M059J (cell line): ENCODE measurements around the gene BANF1. TPM values are rescaled to one million over a fixed set of nuclear protein-coding genes. Genes with fewer than 3 reads are reported as not detected.
"Not testable (repeated sequence)": the region's sequence is repeated elsewhere in the genome, so short reads cannot be mapped to it uniquely, and the experiment has no call there.

Experiments used
- DNase-seq: peaks from one replicate; pipeline ENCODE4 v3.0.0-alpha.2; 2012; ENCODE audit warnings: low read depth
- total RNA-seq: library from RNA; depleted of rRNA; stranded (reverse); fragments of >200 nt; shearing (Covaris generic); gene quantifications from 2 replicates; pipeline ENCODE4 v1.2.3, GENCODE V29; 2014

BANF1 gene
- total RNA-seq, 1 experiment from 2014 or later: 106 TPM

DNA sequence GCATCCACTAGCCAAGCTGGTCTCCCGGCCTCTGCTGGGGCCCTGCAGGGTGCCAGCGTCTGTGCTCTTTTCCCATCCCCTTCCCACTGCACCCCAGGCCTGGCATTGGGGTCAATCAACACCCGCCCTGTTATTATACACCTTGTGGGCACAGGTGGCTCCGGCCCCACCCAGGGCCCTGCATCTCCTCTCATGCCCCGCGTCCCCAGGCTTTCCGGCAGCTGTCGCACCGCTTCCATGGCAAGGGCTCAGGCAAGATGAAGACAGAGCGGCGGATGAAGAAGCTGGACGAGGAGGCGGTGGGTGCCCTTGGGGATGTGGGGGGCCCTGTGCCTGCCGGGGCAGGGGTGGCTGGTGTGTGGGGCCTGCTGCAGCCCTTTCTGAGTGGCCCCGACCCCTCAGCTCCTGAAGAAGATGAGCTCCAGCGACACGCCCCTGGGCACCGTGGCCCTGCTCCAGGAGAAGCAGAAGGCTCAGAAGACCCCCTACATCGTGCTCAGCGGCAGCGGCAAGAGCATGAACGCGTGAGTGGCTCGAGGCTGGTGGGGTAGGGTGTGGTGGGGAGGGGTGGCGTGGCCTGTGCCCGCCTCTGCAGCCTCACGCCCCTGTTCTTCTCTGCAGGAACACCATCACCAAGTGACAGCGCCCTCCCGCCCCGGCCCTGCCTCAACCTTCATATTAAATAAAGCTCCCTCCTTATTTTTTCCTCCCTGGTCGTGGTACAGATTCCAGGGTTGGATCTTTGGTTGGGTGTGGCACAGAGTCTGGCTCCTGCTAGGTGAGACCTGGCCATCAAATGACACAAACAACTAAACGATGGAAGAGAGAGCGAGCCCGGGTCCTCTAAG is 23.7 kb upstream of the BANF1 start:
- no peak for DNase-seq

DNA sequence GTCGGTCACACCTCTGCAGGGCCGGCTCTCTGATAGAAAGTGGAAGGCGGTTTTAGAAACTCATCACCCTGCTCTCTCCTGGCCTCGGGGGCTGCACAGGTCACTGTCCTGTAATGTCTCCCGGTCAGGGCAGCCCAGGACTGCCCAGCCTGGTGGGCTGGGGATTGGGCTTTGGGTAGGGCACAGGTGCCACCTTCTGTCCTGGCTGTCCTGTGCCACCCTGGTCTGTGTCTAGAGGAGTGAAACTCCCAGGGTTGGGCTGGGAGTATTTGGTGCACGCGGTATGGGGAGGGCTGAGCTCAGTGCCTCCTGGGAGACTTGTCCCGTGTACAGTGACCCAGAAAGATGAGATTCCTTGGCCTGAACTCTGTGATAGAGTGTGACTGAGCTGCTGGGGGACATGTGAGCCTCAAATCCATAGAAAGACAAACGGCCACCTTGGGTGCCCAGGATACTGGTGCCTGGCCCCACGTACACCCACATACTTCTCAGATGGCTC is 23.0 kb upstream of the BANF1 start:
- no peak for DNase-seq

DNA sequence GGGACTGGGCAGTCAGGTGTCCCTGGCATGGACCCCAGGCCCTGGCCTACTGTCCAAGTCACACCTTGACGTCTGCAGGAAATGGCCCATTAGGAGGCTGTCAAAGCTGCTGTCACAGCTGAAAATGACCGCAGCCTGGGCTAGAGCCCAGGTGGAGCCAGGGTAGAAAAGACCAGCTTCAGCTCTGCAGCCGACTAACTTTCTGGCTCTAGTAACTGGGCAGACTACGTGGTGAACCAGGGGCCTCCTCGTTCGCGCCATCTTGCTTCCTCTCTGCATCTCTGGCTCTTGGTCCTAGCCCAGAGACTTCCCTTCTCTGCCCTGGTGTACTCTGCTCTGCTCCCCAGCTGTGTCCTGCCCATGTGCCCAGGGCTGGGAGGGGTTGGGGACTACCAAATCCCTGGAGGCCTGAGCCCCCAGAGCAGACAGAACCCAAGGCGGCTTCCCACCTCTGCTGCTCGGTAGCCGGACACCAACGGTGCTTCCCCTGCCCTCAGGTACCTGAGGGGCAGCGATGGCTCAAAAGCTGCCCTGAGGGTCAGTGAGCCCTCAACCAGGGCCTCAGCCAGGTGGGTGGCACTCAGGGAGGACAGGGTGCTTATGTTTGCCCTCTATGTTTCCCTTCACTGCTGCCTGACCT is 21.1 kb upstream of the BANF1 start:
- no peak for DNase-seq

DNA sequence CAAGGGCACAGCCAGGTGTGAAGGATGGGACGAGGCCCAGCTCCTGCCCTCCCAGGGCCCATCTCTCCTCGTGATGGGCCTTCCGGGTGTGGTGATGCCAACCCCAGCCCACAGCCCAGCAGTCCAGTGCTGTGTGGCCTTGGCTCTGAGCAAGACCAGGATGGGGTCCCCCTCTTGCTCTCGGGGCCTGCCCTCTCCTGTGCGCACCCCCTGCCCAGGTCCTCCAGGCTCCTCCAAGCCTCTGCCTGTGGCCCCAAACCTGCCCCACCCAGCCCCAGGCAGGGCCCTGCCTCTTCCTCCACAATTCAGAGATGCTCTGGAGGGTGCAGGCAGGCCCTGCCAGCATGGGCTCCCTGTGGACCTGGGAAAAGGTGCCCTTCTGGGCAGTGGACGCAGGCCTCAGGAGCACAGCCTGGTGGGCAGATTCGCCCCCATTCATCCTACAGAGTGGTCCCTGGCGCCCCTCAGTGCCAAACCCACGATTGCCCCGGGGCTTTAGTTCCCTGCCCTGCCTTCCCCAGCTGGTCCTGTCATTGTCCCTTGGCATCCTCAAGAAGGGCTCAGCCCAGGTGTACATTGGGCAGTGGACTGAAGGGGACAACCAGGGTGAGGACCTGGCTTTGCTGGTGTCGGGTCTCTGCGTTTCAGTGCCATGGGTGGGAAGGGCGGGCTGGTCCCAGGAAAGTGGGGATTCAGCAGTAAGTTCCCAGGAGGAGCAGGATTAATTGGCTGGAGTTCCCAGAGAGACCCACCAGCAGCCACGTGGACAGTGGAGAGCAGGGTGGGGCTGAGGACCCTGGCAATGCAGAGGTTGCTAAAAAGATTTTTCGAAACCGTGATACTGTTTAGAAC is 20.1 kb upstream of the BANF1 start:
- DNase-seq: no peak

DNA sequence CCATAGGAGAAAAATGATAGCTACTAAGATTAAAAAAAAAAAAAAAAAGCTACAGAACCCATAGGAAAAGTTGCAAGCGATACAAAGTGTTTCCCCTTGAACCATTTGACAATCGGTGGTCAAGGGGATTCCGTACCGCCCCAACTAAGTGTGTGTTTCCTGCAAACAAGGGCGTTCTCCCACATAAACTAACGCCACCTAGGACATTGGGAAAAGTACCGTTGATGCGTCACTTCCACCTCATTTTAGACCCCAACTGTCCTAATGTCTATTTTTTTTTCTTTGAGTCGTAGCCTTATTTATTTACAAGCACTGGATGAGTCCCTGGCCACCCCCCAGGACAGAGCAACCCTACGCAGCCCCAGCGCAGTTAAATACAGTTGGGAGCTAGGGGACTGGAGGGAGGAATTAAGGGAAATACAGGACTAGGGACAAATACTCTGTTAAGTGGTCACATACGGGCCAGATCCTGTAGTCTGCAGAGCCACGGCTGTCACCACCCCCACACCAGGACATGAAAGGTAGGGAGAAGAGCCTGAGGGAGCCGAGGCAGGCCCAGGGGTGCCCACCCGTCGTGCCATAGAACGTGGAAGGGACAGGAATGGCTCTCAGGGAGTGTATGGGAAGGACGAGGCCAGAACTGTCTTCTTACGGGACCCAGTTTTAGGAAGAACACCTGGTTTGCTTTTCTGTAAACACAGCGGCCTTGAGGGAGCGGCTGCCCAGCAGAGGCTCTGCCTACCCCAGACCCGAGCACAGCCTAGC is 19.3 kb upstream of the BANF1 start:
- DNase-seq: no peak

DNA sequence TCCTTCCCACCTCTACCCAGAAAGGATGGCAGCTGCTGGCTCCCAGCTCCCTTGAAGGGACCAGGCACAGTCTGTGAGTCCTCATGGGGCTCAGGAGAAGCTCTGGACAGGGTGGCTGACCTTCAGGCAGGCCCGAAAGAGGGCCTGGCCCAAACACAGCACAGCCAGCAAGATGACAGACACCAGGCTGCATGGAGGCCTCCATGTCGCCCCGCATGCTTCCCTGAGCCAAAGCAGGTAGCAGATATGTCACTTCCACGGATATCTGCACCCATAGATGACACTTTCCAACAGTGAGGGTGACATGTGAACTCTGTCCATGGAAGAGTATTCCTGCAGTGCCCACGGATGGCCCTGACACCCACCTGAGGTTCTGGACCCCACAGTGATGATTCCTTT is 18.7 kb upstream of the BANF1 start:
- no peak for DNase-seq

DNA sequence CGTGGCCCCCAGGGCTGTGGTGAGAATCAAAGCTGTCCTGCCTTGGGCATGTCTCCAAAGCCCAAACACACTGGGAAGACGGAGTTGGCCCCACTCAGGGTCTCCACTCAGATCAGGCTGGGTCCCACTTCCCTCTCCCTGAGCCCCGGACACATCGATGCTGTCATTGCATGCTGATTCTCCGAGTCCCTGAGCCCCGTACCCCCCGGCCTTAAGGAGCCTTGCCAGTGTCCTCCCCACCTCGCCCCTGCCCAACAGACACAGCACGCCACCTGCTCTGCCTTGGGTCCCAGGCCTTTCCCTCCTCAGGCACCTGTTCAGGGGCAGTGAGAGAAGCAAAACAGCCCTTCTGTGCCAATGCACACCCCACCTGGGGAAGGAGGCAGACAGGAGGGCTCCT is 15.0 kb upstream of the BANF1 start:
- DNase-seq: no peak

DNA sequence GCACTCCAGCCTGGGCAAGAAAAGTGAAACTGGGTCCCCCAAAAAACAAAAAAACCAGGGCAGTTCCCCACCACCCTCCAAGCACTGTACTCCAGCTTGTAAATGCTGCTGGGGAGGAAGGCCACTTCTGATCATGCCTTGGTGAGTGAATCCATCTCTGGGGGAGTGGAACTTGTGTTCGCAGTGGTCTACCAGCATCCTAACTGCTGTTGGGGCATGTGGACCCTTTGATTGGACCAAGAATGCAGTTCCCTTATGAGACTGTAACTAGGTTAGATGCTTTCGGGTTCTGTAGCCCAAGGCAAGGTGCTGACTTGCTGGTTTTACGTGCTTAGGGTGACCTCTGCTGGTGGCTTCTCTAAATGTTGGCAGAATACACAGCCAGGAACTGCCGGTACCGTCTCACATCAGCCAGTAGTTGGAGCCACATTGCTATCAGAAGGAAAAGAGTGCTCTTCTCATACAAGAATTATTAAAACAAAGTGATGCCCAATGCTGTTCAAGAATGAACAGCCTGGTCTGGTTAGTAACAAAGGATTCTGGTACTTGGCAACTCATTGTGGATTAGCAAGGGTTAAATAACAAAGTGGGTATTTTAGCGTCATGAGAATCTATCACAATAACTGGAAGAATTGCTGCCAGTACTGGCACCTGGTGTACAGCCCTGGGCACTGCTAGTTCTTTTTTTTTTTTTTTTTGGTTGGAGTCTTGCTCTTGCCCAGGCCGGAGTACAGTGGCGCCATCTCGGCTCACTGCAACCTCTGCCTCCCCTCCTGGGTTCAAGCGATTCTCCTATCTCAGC is 13.3 kb upstream of the BANF1 start:
- DNase-seq: peak; percentile 93

DNA sequence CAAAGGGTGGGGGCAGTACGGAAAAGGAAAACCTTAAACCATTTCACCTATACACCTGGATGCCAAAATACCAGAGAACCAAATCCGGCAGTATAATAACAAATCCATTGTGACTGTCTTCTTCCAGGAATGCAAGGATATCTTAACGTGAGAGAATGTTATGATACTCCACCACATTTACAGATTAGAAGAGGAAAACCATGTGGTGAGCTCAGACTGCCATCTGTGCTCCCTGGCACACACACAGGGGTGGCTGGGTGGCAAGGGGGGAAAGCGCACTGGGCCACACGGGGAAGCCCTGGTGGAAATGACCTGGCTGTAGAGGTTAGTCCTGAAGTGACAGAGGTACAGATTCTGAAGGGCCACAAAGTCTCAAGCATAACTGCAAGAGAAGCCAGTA is 10.2 kb upstream of the BANF1 start:
- DNase-seq: no peak

DNA sequence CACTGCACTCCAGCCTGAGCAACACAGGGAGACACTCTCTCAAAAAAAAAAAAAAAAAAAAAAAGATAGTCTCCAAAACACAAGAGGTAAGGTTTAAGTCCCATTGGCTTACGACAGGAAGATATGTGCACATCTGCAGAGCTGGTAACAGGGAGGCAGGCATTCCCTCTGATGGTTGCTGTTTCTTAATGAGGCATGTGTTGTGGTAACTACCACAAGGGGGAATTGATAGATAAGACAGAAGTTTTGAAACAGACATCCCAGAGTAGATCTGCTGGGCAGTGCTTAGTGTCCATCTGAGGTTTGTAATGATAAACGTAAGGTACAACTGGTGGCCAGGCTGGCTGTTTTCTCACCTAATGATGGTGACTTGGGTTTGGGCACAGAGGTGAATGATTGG is 5.0 kb upstream of the BANF1 start:
- no peak for DNase-seq

DNA sequence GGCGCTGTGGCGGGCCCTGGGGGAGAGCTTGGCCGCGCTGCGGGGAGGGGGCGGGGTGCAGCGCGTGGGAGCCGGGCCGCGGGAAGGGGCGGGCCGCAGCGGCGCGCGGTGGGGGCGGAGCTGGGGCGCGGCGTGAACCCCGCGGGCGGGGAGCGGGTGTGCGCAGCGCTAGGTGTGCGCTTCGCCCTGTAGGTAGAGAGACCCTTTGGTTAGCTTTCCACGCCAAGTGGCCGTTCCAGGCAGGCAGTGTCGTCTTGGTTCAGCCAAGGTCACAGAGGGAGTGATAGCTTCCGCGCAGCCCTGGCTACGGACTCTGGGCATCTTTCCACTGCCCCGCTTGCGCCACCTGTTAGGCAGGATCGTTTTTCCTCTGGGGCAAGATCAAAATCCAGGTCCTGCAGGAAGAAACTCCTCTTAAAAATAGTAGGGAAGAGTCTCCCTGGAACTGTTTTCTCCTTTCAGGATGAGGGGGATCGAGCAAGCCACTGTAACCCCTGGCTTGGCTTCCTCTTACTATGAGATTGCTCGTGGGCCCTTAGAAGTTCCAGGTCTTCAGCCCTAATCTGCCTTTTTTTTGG is 434 bp downstream of the BANF1 start:
- peak; percentile 47 for DNase-seq

DNA sequence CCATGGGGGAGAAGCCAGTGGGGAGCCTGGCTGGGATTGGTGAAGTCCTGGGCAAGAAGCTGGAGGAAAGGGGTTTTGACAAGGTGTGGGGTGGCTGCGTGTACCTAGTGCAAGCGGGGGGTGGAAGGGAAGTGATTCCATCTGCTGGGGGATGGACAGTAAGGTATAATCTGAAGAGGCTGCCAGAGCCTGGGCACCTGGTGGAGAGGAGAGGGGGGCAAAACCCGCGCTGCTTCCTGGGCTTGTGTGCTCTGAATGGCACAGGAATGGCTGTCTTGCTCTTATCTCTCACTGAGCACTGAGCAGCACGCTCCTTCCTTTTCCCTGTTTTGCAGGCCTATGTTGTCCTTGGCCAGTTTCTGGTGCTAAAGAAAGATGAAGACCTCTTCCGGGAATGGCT is 988 bp downstream of the BANF1 start:
- no peak for DNase-seq

DNA sequence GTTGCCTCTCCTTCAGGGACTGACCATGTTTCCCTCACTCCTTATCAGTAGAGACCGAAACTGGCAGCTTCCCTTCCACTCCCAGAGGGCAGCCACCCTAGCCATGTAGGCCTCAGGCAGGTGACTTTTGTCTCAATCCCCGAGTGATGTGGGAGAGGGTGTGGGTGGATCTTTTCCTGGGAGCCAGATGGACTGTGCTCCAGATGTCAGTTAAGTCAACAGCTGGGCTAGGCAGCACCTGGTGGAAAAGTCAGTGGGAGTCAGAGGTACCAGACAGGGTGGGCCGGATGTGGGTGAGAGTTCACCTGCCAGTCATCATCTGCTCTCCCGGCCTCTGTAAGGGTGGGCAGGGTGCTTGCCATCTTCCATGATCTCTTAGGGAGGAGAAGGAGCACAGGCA is 1.9 kb downstream of the BANF1 start:
- no peak for DNase-seq

DNA sequence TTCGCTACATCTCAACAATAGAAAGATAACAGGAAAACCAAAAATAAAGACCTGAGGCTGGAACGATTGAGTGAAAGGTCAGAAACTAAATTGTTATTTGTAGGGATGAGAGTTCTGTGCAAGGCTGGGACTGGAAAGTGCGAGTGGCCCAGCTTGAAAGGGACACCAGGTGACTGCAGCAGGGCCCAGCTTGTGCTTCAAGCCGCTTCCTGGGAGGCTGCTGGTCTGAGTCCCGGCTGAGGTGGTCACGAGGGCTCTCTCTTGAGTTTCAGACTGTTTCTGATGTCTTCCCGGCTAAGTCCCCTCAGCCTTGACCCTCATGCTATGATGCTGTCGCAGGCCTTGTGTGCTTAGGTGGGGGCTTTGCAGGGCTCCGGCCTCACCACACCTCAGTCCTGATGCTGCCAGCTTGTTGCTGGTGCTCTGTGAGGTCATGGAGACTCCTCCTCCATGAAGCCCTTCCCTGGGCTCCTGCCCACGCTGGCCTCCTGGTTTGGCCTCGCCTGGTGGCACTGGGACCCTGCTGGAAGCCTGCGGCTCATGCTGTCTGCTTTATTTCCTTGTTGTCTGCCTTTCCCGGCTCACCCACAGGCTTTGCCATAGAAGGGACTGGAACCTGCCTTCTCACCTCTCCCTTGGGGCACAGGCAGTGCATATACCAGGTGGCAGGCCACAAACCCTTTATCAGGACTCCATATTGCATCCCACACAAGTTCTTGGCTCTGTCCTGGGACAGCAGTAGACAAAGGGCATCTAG is 4.0 kb downstream of the BANF1 start:
- no peak for DNase-seq

DNA sequence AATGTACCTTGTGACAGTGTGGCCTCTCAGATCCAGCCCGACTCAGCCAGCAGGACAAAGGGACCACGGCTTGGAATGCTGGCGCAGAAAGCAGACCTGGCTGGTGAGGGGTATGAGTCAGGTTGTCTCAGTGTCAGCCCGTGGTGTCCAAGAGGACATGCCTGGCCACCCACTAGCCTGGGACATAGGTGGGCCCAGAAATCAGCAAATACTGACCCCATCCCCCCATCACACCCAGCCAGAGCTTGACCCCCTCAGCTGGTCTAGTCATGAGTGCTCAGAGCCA is 4.5 kb downstream of the BANF1 start:
- DNase-seq: peak; percentile 44

DNA sequence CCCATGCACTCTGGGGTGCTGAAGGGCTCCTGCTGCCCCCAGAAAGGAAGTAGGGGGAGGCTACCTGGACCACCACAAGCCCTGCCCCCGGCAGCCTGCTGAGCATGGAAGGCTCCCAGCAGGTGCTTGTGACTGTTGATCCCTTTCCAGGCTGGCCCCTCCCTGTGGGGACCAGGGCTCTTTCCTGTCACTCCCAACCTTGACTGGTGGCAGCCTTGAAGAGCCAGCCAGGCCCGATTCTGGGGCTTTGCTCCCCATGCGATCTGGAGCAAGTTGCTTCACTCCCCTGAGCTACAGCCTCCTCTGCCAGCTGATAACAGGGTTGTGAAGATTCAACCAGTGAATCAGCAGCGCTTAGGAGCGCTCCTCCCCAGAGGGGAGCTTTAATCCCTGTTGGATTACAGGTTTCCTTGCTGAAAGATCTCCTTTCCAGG is 4.9 kb downstream of the BANF1 start:
- DNase-seq: peak; percentile 34

DNA sequence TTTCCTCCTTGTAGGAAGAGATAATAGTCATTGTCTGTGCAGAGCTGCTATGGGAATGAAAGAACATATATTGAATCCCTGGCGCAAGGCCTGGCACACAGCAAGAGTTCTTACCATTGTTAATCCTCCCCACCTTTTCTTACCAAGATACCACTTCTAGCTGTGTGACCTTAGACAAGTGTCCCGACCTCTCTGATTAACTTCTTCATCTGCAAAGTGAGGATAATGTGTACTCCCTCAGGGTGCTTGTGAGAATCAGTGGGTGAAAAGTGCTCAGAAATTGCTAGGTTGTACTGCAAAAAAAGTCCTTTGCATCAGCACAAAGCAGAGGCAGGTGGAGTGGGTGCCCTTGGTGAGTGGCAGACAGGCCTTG is 5.8 kb downstream of the BANF1 start:
- DNase-seq: no peak

DNA sequence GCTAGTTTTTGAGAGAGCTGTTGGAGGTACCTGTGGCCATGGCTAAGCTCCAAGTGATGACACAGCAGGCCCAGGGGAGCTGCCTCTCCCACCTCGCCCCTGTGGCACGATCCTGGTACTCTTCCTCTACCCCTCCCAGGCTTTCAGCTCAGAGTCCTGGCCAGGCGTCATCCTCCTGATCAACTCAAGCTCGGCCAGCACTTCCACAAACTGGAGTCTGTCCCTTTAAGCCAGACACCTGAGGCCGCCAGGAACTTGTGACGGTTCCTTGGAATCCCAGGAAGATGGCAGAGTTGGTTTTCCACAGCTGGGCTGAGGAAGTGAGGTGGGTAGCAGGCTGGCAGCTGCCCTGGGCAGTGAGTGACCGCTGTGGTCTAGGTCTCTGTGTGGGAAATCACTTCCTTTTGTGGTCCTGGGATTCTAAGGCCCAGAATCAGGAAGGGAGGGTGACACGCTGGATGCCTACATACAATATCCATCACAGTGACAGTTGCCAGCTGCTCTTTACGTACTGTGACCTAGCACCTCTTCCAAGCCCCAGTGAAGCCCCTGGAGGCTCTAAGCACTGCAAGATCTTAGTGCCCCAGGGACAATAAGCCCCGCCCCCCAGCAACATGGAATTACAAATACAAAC is 6.3 kb downstream of the BANF1 start:
- DNase-seq: peak; percentile 78

DNA sequence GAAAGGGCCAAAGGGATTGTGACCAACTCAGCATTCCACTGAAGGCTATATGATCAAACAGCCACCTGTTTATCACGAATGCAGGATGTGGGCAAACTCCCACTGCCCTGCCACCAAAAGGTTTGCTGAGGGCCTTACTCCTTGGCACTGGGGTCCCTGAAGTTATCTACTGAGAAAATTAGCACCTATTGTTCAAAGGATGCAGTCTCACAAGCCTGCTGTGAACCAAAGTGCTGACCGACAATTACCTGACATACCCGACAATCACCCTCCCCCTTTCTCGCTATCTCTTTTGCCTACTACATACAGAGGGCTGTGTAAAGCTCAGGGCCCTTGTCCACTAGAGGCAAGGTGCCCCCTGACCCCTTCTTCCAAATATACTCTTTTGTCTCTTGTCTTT is 7.7 kb downstream of the BANF1 start:
- not testable (repeated sequence) for DNase-seq
